Measurements from ENCODE around the gene TUBD1. TPM values are rescaled to one million over a fixed set of nuclear protein-coding genes. Genes with fewer than 3 reads are reported as not detected.
A peak's percentile ranks its signal among the peaks of the same experiment; 100 is the strongest.

Gene TUBD1
- total RNA-seq, 6 experiments from 2014 or later, result 2.9 to 5.5 (median 4.4) TPM

DNA sequence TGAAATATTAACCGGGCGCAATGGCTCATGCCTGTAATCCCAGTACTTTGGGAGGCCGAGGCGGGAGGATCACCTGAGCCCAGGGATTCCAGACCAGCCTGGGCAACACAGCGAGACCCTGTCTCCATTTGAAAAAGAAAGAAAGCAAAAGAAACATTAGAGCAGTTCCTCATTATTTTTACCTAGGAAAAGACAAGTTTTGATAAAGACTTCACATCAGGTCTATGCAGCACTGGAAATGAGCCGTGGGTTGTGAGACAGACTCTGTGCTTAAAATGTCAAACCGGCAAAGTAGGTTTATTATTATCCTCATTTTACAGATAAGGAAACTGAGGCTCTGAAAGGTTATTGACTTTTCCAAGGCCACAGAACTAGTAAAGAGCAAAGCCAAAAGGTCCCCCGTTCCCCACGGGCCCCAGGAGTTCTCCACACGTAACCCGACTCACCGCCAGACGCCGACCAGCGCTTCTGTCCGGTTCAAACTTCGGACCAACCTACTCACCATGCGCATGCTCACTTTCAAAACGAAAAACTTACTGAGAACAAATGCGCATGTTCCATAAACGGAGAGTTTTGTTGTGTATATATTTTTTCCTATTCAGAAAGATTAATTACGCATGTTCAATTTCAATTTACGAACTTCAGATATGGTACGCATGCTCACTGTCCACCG, 356 bp downstream of the TUBD1 start:
- Histone ChIP-seq H3K9me3 (no peaks in the 10 kb centered on the region), H3K27me3 (no peaks in the 10 kb centered on the region), H3K27ac (peak overlapping the region; percentile 23 to 67 (median 26)), H3K36me3 (no peaks in the 10 kb centered on the region), H3K4me1 (peaks cover 0 to 8% (median 3%) of the 10 kb centered on the region in 4 donors), H3K4me3 (peak overlapping the region; percentile 84 to 95 (median 91))
- intact Hi-C loops (cut with DNase I), result no loop called here
- ATAC-seq (peak; percentile 72 to 80 (median 77)), DNase-seq (peak in 2 of 3 donors; percentile 43 to 73)
- TF ChIP-seq, protein P1, sequence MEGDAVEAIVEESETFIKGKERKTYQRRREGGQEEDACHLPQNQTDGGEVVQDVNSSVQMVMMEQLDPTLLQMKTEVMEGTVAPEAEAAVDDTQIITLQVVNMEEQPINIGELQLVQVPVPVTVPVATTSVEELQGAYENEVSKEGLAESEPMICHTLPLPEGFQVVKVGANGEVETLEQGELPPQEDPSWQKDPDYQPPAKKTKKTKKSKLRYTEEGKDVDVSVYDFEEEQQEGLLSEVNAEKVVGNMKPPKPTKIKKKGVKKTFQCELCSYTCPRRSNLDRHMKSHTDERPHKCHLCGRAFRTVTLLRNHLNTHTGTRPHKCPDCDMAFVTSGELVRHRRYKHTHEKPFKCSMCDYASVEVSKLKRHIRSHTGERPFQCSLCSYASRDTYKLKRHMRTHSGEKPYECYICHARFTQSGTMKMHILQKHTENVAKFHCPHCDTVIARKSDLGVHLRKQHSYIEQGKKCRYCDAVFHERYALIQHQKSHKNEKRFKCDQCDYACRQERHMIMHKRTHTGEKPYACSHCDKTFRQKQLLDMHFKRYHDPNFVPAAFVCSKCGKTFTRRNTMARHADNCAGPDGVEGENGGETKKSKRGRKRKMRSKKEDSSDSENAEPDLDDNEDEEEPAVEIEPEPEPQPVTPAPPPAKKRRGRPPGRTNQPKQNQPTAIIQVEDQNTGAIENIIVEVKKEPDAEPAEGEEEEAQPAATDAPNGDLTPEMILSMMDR (IDR thresholded peaks at IDR 0.05), result no peak
- TF ChIP-seq POLR2A (IDR thresholded peaks at IDR 0.05), result no peak
- WGBS (ENCODE audit: insufficient coverage, low coverage, low lambda C conversion rate, missing lambda C conversion rate), result 1% methylated on average over 25 of the region's 25 CpGs

DNA sequence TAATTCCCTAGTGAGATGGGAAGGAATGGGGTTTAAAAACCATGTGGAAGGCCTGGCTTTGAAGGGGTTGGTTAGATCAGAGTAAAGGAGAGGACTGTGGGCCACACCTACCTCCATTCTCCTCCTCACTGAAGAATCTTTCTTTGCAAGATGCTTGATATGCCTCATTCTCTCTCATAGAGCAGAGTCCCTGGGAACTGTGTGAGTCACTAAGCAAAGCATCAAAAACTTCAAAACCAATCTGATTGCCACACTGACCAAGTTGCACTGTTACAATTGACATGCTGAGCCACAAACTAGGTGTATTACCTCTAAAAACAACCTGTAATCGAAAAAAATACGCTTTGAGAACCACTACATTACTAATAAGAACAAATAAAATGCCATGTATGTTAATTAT, 2.0 kb downstream of the TUBD1 start:
- Histone ChIP-seq H3K27ac (no peak overlapping the region), H3K4me3 (no peak overlapping the region), H3K36me3 (peaks cover 0 to 3% (median 0%) of the 10 kb centered on the region in 4 donors), H3K4me1 (peaks cover 0 to 8% (median 3%) of the 10 kb centered on the region in 4 donors), H3K9me3 (no peaks in the 10 kb centered on the region), H3K27me3 (no peaks in the 10 kb centered on the region)
- DNase-seq (no peak), ATAC-seq (no peak)
- intact Hi-C loops (cut with DNase I), result no loop called here
- 100% methylated on average over 2 of the region's 2 CpGs for WGBS (ENCODE audit: insufficient coverage, low coverage, low lambda C conversion rate, missing lambda C conversion rate)
- TF ChIP-seq POLR2A (IDR thresholded peaks at IDR 0.05), result no peak
- TF ChIP-seq, protein P1 (IDR thresholded peaks at IDR 0.05), result no peak

- ATAC-seq, result no peak
- Histone ChIP-seq H3K27ac (no peak overlapping the region), H3K36me3 (peaks cover 0 to 24% (median 6%) of the 10 kb centered on the region in 4 donors), H3K4me3 (no peak overlapping the region), H3K9me3 (no peaks in the 10 kb centered on the region), H3K27me3 (no peaks in the 10 kb centered on the region), H3K4me1 (peaks cover 0 to 5% (median 0%) of the 10 kb centered on the region in 4 donors)
- DNase-seq, result no peak
- intact Hi-C loops (cut with DNase I), result no loop called here
- no peak for TF ChIP-seq POLR2A (IDR thresholded peaks at IDR 0.05)
- TF ChIP-seq, protein P1 (IDR thresholded peaks at IDR 0.05), result no peak
- WGBS (ENCODE audit: insufficient coverage, low coverage, low lambda C conversion rate, missing lambda C conversion rate), result 93% methylated on average over 5 of the region's 8 CpGs
These were observed 4.5 kb downstream of the TUBD1 start for GRCh38 chr17:59888145-59888750.

DNA sequence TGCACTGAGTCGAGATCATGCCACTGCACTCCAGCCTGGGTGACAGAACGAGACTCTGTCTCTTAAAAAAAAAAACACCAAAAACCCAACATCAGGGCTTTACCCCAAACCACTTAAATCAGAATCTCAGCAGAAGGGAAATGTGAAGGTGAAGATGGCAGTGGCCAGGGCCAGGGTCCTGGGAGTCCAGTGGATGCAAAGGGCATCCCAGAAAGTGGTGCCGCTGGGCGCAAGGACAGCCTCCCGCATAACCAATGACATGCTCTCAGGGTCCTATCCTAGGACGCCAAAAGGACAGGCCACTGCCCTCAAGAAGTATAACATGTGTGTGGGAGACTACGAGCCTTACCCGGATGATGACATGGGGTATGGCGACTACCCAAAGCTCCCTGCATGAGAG, 7.9 kb downstream of the TUBD1 start:
- 85% methylated on average over 5 of the region's 9 CpGs for WGBS (ENCODE audit: insufficient coverage, low coverage, low lambda C conversion rate, missing lambda C conversion rate)
- Histone ChIP-seq H3K36me3 (peaks cover 0 to 27% (median 6%) of the 10 kb centered on the region in 4 donors), H3K4me1 (no peaks in the 10 kb centered on the region), H3K27ac (no peak overlapping the region), H3K27me3 (no peaks in the 10 kb centered on the region), H3K9me3 (no peaks in the 10 kb centered on the region), H3K4me3 (no peak overlapping the region)
- intact Hi-C loops (cut with DNase I), result no loop called here
- TF ChIP-seq, protein P1 (IDR thresholded peaks at IDR 0.05), result no peak
- TF ChIP-seq POLR2A (IDR thresholded peaks at IDR 0.05), result no peak
- no peak for DNase-seq
- no peak for ATAC-seq
